Inferior parietal cortex (tissue), 1 donor: ENCODE measurements around the gene HLA-DPB1.
"Not testable (repeated sequence)": the region's sequence is repeated elsewhere in the genome, so short reads cannot be mapped to it uniquely, and the experiment has no call there.

Experiments used
- DNase-seq: peaks from one replicate; pipeline ENCODE4 v3.0.0-alpha.2; 2016; ENCODE audit errors: extremely low spot score

Gene HLA-DPB1

GRCh38 chr6:33075568-33076405, at the start of gene HLA-DPB1:
HLA-DPB1 (plus strand) TSS chr6:33075990; CDS start chr6:33076042, 52 bp downstream.
- peak; percentile 66 for DNase-seq

- DNase-seq = no peak
Measured at GRCh38 chr6:33028220-33028849, 47.5 kb upstream of the HLA-DPB1 start.

- DNase-seq = peak; percentile 34
Measured at GRCh38 chr6:33029328-33030184, 46.2 kb upstream of the HLA-DPB1 start.

- no peak for DNase-seq
Measured at GRCh38 chr6:33030245-33030644, 45.5 kb upstream of the HLA-DPB1 start.

GRCh38 chr6:33034554-33034953, 41.2 kb upstream of the HLA-DPB1 start:
- DNase-seq = no peak

GRCh38 chr6:33036535-33036934, 39.3 kb upstream of the HLA-DPB1 start:
- no peak for DNase-seq

GRCh38 chr6:33040157-33040556, 35.6 kb upstream of the HLA-DPB1 start:
- no peak for DNase-seq

- no peak for DNase-seq
Measured at GRCh38 chr6:33049323-33050013, 26.3 kb upstream of the HLA-DPB1 start.

GRCh38 chr6:33050014-33050810, 25.6 kb upstream of the HLA-DPB1 start:
- DNase-seq = no peak

- DNase-seq = no peak
Measured at GRCh38 chr6:33052627-33053026, 23.2 kb upstream of the HLA-DPB1 start.

GRCh38 chr6:33053230-33053629, 22.6 kb upstream of the HLA-DPB1 start:
- DNase-seq = no peak

GRCh38 chr6:33057222-33058150, 18.3 kb upstream of the HLA-DPB1 start:
- peak; percentile 43 for DNase-seq

- no peak for DNase-seq
Measured at GRCh38 chr6:33061987-33062386, 13.8 kb upstream of the HLA-DPB1 start.

GRCh38 chr6:33063435-33063834, 12.4 kb upstream of the HLA-DPB1 start:
- not testable (repeated sequence) for DNase-seq

GRCh38 chr6:33064723-33065122, 11.1 kb upstream of the HLA-DPB1 start:
- no peak for DNase-seq

- DNase-seq = no peak
Measured at GRCh38 chr6:33065312-33065711, 10.5 kb upstream of the HLA-DPB1 start.

- DNase-seq = no peak
Measured at GRCh38 chr6:33066917-33067521, 8.8 kb upstream of the HLA-DPB1 start.

GRCh38 chr6:33069021-33069738, 6.6 kb upstream of the HLA-DPB1 start:
- no peak for DNase-seq

- DNase-seq = no peak
Measured at GRCh38 chr6:33070909-33071308, 4.9 kb upstream of the HLA-DPB1 start.
